ENCODE measurements around the gene ZNF587.
"Not testable (repeated sequence)": the region's sequence is repeated elsewhere in the genome, so short reads cannot be mapped to it uniquely, and the experiment has no call there.

- not testable (repeated sequence) for TF ChIP-seq CTCF, EP300 (IDR thresholded peaks at IDR 0.05)
These were observed 28.2 kb upstream of the ZNF587 start for GRCh38 chr19:57821501-57821900.

All from gastroesophageal sphincter (tissue), 3 donors.